Testis (tissue), 3 donors: ENCODE results near the gene ZNF277. TPM values are rescaled to one million over a fixed set of nuclear protein-coding genes. Genes with fewer than 3 reads are reported as not detected.

Source experiments
- DNase-seq: peaks from one replicate; pipeline ENCODE4 v3.0.0-alpha.2; 2019
- H3K27ac ChIP-seq, 2 donors: fragments of 200-600 bp; sonication (generic); one replicate each; pipeline ENCODE4 v1.5.1; 2019
- H3K27me3 ChIP-seq: fragments of 200-600 bp; sonication (generic); one replicate; pipeline ENCODE4 v1.5.1; 2019
- H3K36me3 ChIP-seq: fragments of 200-600 bp; sonication (generic); one replicate; pipeline ENCODE4 v1.5.1; 2017; ENCODE audit warnings: low read depth; ENCODE audit errors: missing control alignments
- H3K4me1 ChIP-seq: fragments of 200-600 bp; sonication (generic); one replicate; pipeline ENCODE4 v1.5.1; 2019
- H3K4me3 ChIP-seq, 2 donors: fragments of 200-600 bp; sonication (generic); one replicate each; pipeline ENCODE4 v1.5.1; 2017 to 2019
- H3K9me3 ChIP-seq: fragments of 200-600 bp; sonication (generic); one replicate; pipeline ENCODE4 v1.5.1; 2017
- POLR2A ChIP-seq: fragments of 450-650 bp; IDR thresholded peaks from one replicate; pipeline ENCODE4 v1.6.1; 2017; ENCODE audit warnings: antibody characterized with exemption, mild to moderate bottlenecking, moderate library complexity
- WGBS, 2 donors: methylation state at CpG; one replicate each; pipeline ENCODE4 v1.1.5; 2018; 5-methylcytosine and 5-hydroxymethylcytosine counted together
- intact Hi-C: fragments of 100-400 bp; cut with DNase I; formaldehyde crosslinking; loops from one replicate; pipeline ENCODE4 v1.15.1; 2023; ENCODE audit warnings: low total_unique reads
- polyA plus RNA-seq: library from polyadenylated mRNA; stranded (reverse); fragments of 350-450 nt; fragmentation: Illumina TruSeq; extraction: RNeasy Lipid Tissue Mini Kit (QIAGEN cat#74804); gene quantifications from one replicate; pipeline ENCODE4 v1.2.3, GENCODE V29; 2014; ENCODE audit warnings: low read depth, low replicate concordance; ENCODE audit not compliant: insufficient read depth
- total RNA-seq, 2 donors: library from RNA; depleted of rRNA; stranded (reverse); fragments of >200 nt; gene quantifications; one replicate each; pipeline ENCODE4 v1.2.3, GENCODE V29; 2016
- TF ChIP-seq, protein P1 (sequence below), 3 experiments: fragments of 450-650 bp in 2 of 3; fragments of 200-600 bp in 1 of 3; sonication (generic) in 1 of 3; IDR thresholded peaks; one replicate each; pipeline ENCODE4 v1.5.1; 2016 to 2019; ENCODE audit warnings: antibody characterized with exemption in 3 of 3, mild to moderate bottlenecking in 2 of 3, moderate library complexity in 1 of 3

The ZNF277 gene
- total and polyA plus RNA-seq, 3 donors from 2014 or later = 13.9 to 15.4 (median 14.6) TPM

DNA sequence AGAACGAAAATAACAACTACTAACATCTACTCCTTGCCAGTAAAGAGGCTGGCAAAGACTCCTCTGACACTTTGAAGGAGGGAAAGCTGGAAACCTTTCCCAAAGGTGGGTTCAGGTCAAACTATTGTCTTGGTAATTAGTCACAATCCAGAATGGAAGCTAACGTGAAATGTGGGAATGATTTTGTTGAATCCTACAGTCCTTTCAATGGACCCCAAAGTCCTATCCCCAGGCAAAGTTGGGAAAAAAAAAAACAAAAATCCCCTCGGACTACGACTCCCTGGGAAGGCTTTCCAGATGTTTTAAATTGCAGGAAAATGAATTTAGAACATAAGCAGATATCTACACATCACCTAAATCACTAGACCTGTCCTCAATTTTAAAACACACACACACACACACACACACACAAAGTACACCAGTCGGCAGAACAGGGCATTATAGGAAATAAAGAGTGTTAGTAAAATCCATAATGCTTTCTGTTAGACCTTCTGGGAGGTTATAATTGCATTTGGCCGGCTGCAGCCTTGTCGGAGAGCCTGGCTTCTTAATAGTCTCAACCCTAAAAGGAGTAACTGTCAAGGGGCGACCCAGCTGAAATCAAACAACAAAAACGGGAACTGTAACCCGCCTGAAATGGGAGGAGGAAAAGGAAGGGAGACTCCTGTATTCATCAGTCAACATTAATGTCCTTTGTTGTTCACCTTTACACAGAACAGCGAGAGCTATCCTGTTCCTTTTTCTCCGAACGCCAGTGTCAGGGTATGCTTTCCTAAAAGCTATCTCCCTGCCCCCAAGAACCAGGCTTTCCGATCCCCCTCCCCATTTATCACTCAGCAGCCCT, 1.8 kb upstream of the ZNF277 start:
- no peak for DNase-seq
- H3K27ac ChIP-seq = peak overlapping the region; percentile 82 to 84
- H3K9me3 ChIP-seq = no peaks in the 10 kb centered on the region
- intact Hi-C loops = no loop called here
- H3K36me3 ChIP-seq = no peaks in the 10 kb centered on the region
- WGBS, 2 donors = 1 to 3% methylated on average over 14 of the region's 14 CpGs
- no peak for TF ChIP-seq POLR2A
- TF ChIP-seq, protein P1, sequence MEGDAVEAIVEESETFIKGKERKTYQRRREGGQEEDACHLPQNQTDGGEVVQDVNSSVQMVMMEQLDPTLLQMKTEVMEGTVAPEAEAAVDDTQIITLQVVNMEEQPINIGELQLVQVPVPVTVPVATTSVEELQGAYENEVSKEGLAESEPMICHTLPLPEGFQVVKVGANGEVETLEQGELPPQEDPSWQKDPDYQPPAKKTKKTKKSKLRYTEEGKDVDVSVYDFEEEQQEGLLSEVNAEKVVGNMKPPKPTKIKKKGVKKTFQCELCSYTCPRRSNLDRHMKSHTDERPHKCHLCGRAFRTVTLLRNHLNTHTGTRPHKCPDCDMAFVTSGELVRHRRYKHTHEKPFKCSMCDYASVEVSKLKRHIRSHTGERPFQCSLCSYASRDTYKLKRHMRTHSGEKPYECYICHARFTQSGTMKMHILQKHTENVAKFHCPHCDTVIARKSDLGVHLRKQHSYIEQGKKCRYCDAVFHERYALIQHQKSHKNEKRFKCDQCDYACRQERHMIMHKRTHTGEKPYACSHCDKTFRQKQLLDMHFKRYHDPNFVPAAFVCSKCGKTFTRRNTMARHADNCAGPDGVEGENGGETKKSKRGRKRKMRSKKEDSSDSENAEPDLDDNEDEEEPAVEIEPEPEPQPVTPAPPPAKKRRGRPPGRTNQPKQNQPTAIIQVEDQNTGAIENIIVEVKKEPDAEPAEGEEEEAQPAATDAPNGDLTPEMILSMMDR (IDR thresholded peaks at IDR 0.05) = no peak
- H3K27me3 ChIP-seq = no peaks in the 10 kb centered on the region
- H3K4me1 ChIP-seq = peaks cover 7% of the 10 kb centered on the region
- H3K4me3 ChIP-seq = peak overlapping the region; percentile 80 to 91

DNA sequence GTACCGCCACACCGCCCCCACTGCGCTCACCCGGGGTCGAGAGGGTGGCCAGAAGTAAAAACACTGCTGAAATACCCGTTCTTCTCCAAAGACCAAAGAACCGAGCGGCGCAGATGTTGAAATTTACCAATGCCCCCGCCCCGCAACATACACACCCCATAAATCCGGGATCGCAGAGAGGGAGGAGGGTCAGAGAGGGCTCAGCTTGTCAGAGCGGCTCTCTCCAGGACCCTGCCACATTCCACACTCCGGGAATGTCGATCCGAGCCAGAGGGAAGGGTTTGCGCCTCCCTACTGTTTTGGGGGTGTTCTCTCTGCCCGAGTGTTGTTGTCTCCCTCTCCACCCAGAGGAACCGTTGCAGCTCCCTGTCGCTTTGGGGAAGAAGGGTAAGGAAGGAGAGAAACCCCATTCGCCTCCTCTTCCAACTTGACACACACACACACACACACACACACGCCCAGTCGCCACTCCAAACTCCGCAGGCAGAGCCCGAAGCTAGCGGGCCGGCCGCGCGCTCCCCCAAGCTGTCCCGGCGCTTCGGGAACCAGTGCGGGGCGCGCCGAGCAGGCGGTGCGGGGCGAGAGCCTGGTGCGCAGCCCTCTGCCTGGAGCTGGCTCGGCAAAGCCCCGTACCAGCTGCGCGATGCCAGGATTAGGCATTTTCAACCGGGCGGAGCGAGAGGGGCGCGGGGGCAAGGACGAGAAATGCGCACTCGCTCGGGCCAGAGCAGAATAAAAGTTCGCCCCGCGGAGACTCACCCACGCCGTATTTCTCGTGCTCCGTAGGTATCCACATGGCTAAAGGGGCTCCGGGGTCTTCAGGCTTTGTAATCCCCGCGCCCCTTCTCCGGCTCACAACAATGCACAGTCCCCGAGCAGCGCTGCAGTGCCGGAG, 905 bp upstream of the ZNF277 start:
- DNase-seq = peak; percentile 54
- intact Hi-C loops = no loop called here

DNA sequence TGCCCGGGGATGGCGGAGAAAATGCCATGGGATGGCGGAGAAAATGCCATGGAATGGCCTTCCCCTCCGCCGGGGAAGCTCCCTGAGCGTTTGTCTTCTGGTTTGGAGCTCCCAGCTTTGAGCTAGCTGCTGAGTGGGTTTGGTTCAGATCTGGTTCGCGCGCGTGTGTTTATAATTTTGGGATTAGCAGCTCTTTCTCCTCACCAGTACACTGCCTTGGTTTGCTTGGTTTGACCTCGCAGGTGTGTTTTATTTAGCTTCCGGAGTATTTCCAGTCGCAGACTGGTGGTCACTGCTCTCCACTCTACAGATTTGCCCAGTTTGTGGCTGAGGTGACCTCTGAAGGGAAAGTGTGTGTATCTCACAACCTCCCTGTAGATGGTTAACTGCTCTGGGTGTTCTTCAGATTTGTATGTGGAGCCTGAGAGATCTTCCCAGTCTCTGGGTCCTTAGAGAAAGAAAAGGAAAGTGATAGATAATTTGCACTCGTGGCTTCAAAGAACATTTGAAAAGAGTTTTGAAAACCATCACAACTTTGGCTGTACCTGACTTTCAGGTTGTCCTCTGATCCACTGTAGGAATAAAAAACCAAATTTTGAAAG, 597 bp downstream of the ZNF277 start:
- peaks cover 7% of the 10 kb centered on the region for H3K4me1 ChIP-seq
- WGBS, 2 donors = 0 to 1% methylated on average over 10 to 14 of the region's 14 CpGs
- DNase-seq = peak; percentile 26

More for the DNA sequence above, 905 bp upstream of the ZNF277 start:
- Histone ChIP-seq H3K27me3 (no peaks in the 10 kb centered on the region), H3K4me1 (peaks cover 7% of the 10 kb centered on the region), H3K9me3 (no peaks in the 10 kb centered on the region), H3K27ac (peak overlapping the region; percentile 82 to 84), H3K4me3 (peak overlapping the region; percentile 80 to 91), H3K36me3 (no peaks in the 10 kb centered on the region)
- WGBS, 2 donors = 1% methylated on average over 22 to 66 of the region's 69 CpGs
- no peak for TF ChIP-seq POLR2A
- TF ChIP-seq, protein P1 (IDR thresholded peaks at IDR 0.05) = no peak

DNA sequence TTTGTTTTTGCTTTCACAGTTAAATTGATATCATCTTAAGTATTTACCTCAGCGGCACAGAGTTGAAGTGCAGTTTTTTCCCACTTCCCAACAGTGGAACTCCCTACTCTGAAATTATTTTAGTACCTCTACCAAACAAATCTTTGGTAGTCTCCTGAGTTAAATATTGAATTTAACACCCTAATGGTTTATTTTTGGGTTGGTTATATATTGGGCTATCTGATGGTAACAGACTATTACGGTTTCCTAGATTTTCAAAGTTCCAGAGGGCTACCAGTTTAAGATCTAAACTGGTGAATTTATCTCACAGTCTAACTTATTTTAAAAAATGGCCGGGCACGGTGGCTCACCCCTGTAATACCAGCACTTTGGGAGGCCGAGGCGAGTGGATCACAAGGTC, 1.3 kb downstream of the ZNF277 start:
- H3K4me1 ChIP-seq = peaks cover 11% of the 10 kb centered on the region
- H3K27ac ChIP-seq = no peak overlapping the region
- no peaks in the 10 kb centered on the region for H3K36me3 ChIP-seq
- intact Hi-C loops = no loop called here
- H3K4me3 ChIP-seq = no peak overlapping the region
- no peaks in the 10 kb centered on the region for H3K9me3 ChIP-seq
- TF ChIP-seq, protein P1 (IDR thresholded peaks at IDR 0.05) = no peak
- TF ChIP-seq POLR2A = no peak
- WGBS, 2 donors = 76 to 79% methylated on average over 6 of the region's 6 CpGs
- H3K27me3 ChIP-seq = no peaks in the 10 kb centered on the region
- DNase-seq = no peak

More for the DNA sequence above, 597 bp downstream of the ZNF277 start:
- TF ChIP-seq, protein P1 (IDR thresholded peaks at IDR 0.05) = no peak
- no peak for TF ChIP-seq POLR2A
- Histone ChIP-seq H3K36me3 (no peaks in the 10 kb centered on the region), H3K4me3 (peak overlapping the region; percentile 80 to 91), H3K9me3 (no peaks in the 10 kb centered on the region), H3K27ac (peak overlapping the region; percentile 70 to 84), H3K27me3 (no peaks in the 10 kb centered on the region)
- intact Hi-C loops = no loop called here
